ENCODE measurements around the gene PRKX. TPM values are rescaled to one million over a fixed set of nuclear protein-coding genes. Genes with fewer than 3 reads are reported as not detected.
"Not testable (repeated sequence)": the region's sequence is repeated elsewhere in the genome, so short reads cannot be mapped to it uniquely, and the experiment has no call there.

Gene PRKX
- total RNA-seq, 1 donor from 2014 or later = 57.3 TPM

DNA sequence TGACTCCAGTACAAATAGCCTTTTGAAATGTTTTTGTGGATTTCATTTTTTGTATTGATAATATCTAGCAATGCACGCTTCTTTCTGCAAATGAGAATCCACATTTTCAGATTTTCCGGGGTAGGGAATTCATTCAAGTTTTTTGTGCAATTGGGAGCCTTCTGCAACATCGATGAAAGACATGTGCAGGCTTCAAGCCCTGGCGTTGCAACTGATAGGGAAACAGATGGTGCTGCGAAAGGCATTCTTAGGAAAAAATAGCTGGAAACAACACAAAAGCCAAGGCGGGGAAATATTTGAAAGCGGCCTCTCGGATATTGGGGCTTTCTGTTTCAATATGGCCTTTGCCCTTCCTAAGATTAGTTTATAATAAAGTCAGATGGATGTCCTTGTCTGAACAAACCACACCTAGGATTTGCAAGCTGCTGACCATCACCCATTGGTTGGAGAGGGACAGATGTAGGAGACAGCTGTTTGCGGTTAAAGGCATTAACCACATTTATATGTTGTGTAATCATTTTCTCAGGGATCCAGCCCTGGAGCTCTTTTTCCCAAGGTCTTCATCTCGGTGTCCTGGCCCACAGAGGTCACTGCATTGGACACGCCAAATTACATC lies 136.5 kb downstream of the PRKX start:
- Mint-ChIP-seq H3K36me3 (ENCODE audit: low read depth) (no peaks in the 10 kb centered on the region), H3K9me3 (no peaks in the 10 kb centered on the region), H3K27ac (ENCODE audit: unreplicated experiment) (no peak overlapping the region), H3K4me3 (no peak overlapping the region), H3K4me1 (no peaks in the 10 kb centered on the region), H3K27me3 (ENCODE audit: low read depth) (no peaks in the 10 kb centered on the region)
- TF ChIP-seq, protein P1, sequence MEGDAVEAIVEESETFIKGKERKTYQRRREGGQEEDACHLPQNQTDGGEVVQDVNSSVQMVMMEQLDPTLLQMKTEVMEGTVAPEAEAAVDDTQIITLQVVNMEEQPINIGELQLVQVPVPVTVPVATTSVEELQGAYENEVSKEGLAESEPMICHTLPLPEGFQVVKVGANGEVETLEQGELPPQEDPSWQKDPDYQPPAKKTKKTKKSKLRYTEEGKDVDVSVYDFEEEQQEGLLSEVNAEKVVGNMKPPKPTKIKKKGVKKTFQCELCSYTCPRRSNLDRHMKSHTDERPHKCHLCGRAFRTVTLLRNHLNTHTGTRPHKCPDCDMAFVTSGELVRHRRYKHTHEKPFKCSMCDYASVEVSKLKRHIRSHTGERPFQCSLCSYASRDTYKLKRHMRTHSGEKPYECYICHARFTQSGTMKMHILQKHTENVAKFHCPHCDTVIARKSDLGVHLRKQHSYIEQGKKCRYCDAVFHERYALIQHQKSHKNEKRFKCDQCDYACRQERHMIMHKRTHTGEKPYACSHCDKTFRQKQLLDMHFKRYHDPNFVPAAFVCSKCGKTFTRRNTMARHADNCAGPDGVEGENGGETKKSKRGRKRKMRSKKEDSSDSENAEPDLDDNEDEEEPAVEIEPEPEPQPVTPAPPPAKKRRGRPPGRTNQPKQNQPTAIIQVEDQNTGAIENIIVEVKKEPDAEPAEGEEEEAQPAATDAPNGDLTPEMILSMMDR (conservative IDR thresholded peaks at IDR 0.05) = no peak
- DNase-seq (ENCODE audit: low read depth, low spot score) = no peak

DNA sequence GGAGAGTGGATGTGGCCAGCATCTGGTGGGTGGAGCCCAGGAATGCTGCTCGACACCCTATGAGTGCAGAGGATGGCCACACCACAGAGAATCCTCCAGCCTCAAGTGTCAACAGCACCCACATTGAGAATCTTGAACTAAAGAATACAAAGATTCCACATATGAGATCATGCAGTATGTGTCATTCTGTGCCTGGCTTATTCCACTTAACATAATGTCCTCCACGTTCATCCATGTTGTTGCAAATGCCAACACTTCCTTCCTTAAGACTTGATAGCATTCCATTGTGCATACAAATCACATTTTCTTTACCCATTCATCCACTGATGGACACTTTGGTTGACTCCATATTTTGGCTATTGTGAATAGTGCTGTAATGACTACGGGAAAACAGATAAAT lies 145.8 kb downstream of the PRKX start:
- TF ChIP-seq, protein P1 (conservative IDR thresholded peaks at IDR 0.05) = no peak
- no peak for DNase-seq (ENCODE audit: low read depth, low spot score)
- H3K4me1 Mint-ChIP-seq = no peaks in the 10 kb centered on the region
- no peak overlapping the region for H3K27ac Mint-ChIP-seq (ENCODE audit: unreplicated experiment)
- peaks cover 6% of the 10 kb centered on the region for H3K9me3 Mint-ChIP-seq
- no peaks in the 10 kb centered on the region for H3K27me3 Mint-ChIP-seq (ENCODE audit: low read depth)
- H3K36me3 Mint-ChIP-seq (ENCODE audit: low read depth) = no peaks in the 10 kb centered on the region
- no peak overlapping the region for H3K4me3 Mint-ChIP-seq

DNA sequence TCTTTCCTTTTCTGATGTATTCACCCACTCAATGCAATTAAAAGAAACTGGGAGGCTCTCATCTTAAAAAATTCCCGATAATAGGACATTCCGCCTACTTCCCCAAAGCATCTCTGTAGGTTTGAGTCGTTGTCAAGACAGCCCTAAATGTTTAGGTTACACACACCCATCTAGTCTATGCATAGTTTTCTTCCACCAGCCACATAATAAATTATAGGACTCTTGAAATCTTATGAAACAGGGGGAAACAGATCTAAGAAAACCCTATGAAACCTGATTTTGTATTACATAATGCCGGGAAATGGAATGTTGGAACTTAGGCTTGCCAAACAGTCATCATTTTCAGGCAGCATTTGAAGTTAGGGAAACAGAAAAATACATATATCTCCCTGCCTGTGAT lies 150.0 kb downstream of the PRKX start:
- Mint-ChIP-seq H3K36me3 (ENCODE audit: low read depth) (peaks cover 4% of the 10 kb centered on the region), H3K27ac (ENCODE audit: unreplicated experiment) (no peak overlapping the region), H3K4me3 (no peak overlapping the region), H3K9me3 (peaks cover 6% of the 10 kb centered on the region), H3K27me3 (ENCODE audit: low read depth) (no peaks in the 10 kb centered on the region), H3K4me1 (no peaks in the 10 kb centered on the region)
- TF ChIP-seq, protein P1 (conservative IDR thresholded peaks at IDR 0.05) = no peak
- DNase-seq (ENCODE audit: low read depth, low spot score) = no peak

DNA sequence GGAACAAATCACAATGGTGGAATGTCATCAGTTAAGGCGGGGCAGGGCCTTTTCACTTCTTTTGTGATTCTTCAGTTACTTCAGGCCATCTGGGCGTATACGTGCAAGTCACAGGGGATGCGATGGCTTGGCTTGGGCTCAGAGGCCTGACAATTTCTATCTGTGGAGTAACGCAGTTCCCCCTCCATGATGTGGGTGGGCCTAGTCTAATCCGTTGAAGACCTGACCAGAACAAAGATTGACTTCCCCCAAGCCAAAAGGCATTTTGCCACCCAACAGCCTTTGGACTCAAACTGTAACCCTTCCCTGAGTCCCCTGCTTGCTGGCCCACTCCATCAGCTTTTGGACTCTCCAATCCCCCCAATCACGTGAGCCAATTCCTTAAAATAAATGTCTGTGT lies 153.4 kb downstream of the PRKX start:
- H3K4me1 Mint-ChIP-seq; H3K4me3 Mint-ChIP-seq; H3K36me3 Mint-ChIP-seq (ENCODE audit: low read depth); H3K9me3 Mint-ChIP-seq; H3K27me3 Mint-ChIP-seq (ENCODE audit: low read depth); H3K27ac Mint-ChIP-seq (ENCODE audit: unreplicated experiment); DNase-seq (ENCODE audit: low read depth, low spot score): not testable (repeated sequence)

Data from neural crest cell (in vitro differentiated cells).